PC-3 (cell line): Measurements from ENCODE around the gene CUEDC1. TPM values are rescaled to one million over a fixed set of nuclear protein-coding genes. Genes with fewer than 3 reads are reported as not detected.
A peak's percentile ranks its signal among the peaks of the same experiment; 100 is the strongest.

Experiments used
- ATAC-seq: fragments of 200-7000 bp; cut with Tn5 transposase; 2 replicates; pipeline ENCODE4 v1.9.1; 2020; ENCODE audit warnings: mild to moderate bottlenecking, moderate library complexity
- BruUV-seq: library from RNA; stranded (reverse); fragments of 400-500 nt; replicated peaks from 2 replicates; lab custom pipeline; 2021; lab: Mats Ljungman, UMichigan
- CTCF ChIA-PET: fragments of 300-600 bp; sonication (Branson Sonifier 250); formaldehyde crosslinking; loops from one replicate; lab custom pipeline; 2022; ENCODE audit warnings: antibody characterized with exemption; lab: Charles Lee
- POLR2A ChIA-PET: fragments of 300-600 bp; sonication (Branson Sonifier 250); formaldehyde crosslinking; loops from one replicate; lab custom pipeline; 2022; ENCODE audit warnings: antibody characterized with exemption; ENCODE audit not compliant: unreplicated experiment; lab: Charles Lee
- DNase-seq: peaks from one replicate; pipeline ENCODE4 v3.0.0-alpha.2; 2015
- H2AFZ ChIP-seq: fragments of 300-600 bp; sonication (generic); 2 replicates; pipeline ENCODE4 v1.6.0; 2016; ENCODE audit warnings: antibody characterized with exemption, low read length
- H3F3A ChIP-seq: fragments of 300-600 bp; sonication (generic); one replicate; pipeline ENCODE4 v1.6.0; 2017; ENCODE audit warnings: antibody characterized with exemption, low read length, control low read depth, mild to moderate bottlenecking; ENCODE audit not compliant: unreplicated experiment
- H3K27ac ChIP-seq: fragments of 300-600 bp; sonication (generic); 2 replicates; pipeline ENCODE4 v1.5.1; 2016; ENCODE audit warnings: mild to moderate bottlenecking, low read length
- H3K27me3 ChIP-seq: fragments of 300-600 bp; sonication (generic); 2 replicates; pipeline ENCODE4 v1.6.1; 2016; ENCODE audit warnings: low read length, mixed read lengths
- H3K36me3 ChIP-seq: fragments of 300-600 bp; sonication (generic); 2 replicates; pipeline ENCODE4 v1.6.1; 2016; ENCODE audit warnings: low read depth, mixed run types, low read length, mixed read lengths
- H3K4me1 ChIP-seq: fragments of 300-600 bp; sonication (generic); 2 replicates; pipeline ENCODE4 v1.5.1; 2016; ENCODE audit warnings: low read length; ENCODE audit not compliant: insufficient read depth
- H3K4me2 ChIP-seq: fragments of 300-600 bp; sonication (generic); 2 replicates; pipeline ENCODE4 v1.6.0; 2016; ENCODE audit warnings: low read length
- H3K4me3 ChIP-seq: fragments of 300-600 bp; sonication (generic); 2 replicates; pipeline ENCODE4 v1.5.1; 2016; ENCODE audit warnings: mild to moderate bottlenecking, low read length, mixed read lengths
- H3K79me2 ChIP-seq: fragments of 300-600 bp; sonication (generic); 2 replicates; pipeline ENCODE4 v1.6.1; 2017; ENCODE audit warnings: low read length, mixed read lengths
- H3K9ac ChIP-seq: fragments of 300-600 bp; sonication (generic); 2 replicates; pipeline ENCODE4 v1.6.0; 2016; ENCODE audit warnings: mild to moderate bottlenecking, low read length
- H3K9me2 ChIP-seq: fragments of 300-600 bp; sonication (generic); replicated peaks from 2 replicates; pipeline ENCODE4 v1.6.1; 2016; ENCODE audit warnings: mixed run types, low read length, mixed read lengths
- H3K9me3 ChIP-seq: fragments of 300-600 bp; sonication (generic); 2 replicates; pipeline ENCODE4 v1.6.1; 2016; ENCODE audit warnings: low read length, mixed read lengths
- H4K20me1 ChIP-seq: fragments of 300-600 bp; sonication (generic); 2 replicates; pipeline ENCODE4 v1.6.1; 2016; ENCODE audit warnings: low read length, mixed read lengths
- EZH2 ChIP-seq: fragments of 300-600 bp; sonication (generic); IDR thresholded peaks from one replicate; pipeline ENCODE4 v1.6.1; 2017; ENCODE audit warnings: antibody characterized with exemption, mild to moderate bottlenecking, low read length; ENCODE audit not compliant: unreplicated experiment
- EZH2phosphoT487 ChIP-seq: fragments of 300-600 bp; sonication (generic); IDR thresholded peaks from 2 replicates; pipeline ENCODE4 v1.6.1; 2018; ENCODE audit warnings: mild to moderate bottlenecking, antibody characterized with exemption, low read length, borderline replicate concordance
- intact Hi-C: fragments of 100-400 bp; cut with micrococcal nuclease; formaldehyde crosslinking; loops from 2 replicates; pipeline ENCODE4 v1.9.0; 2023
- total RNA-seq: library from RNA; depleted of rRNA; stranded (reverse); fragments of >200 nt; gene quantifications from 2 replicates; pipeline ENCODE4 v1.2.3, GENCODE V29; 2014
- TF ChIP-seq, protein P1 (sequence below): fragments of 300-600 bp; sonication (generic); conservative IDR thresholded peaks from 2 replicates; pipeline ENCODE4 v1.5.1; 2017; ENCODE audit warnings: antibody characterized with exemption, low read depth, mild to moderate bottlenecking, low read length

Gene CUEDC1
- total RNA-seq, 1 experiment from 2014 or later: 31.6 TPM

DNA sequence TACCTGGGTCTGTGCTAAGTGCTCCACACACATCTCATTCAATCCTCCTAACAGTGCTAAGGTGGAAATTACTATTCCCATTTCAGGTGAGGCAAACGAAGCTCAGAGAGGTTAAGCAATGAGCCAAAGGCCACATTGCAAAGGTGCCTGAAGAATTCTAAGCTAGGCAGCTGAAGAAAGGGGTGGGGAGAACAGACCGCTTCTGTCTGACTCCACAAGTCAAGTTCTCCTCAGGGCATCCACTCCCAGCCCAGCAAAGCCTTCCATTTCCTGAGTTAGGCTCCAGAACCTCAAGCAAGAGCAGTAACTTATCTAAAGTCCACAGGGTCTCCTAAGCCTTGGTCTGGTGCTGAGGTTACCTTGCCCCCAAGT lies 78.4 kb downstream of the CUEDC1 start:
- Histone ChIP-seq H3K9ac (no peak overlapping the region), H3K27ac (peak overlapping the region; percentile 60; the same call in 1 of the 2 replicates), H3K36me3 (peaks cover 9% of the 10 kb centered on the region; the same call in 1 of the 2 replicates), H2AFZ (no peak overlapping the region), H3K79me2 (peaks cover 8% of the 10 kb centered on the region; the same call in 1 of the 2 replicates), H3K4me1 (peaks cover 79% of the 10 kb centered on the region), H3F3A (peaks cover 14% of the 10 kb centered on the region), H3K4me3 (no peak overlapping the region), H3K9me3 (no peaks in the 10 kb centered on the region), H3K27me3 (no peaks in the 10 kb centered on the region), H3K9me2 (no peaks in the 10 kb centered on the region), H3K4me2 (no peak overlapping the region), H4K20me1 (no peaks in the 10 kb centered on the region)
- intact Hi-C loops: no loop called here
- no peak for DNase-seq
- ATAC-seq: no peak
- ChIA-PET POLR2A (interaction anchor here (0.6 kb wide), 1 partner anchor 15 kb away, joined by 3 read pairs; no protein-coding TSS in a partner anchor), CTCF (no interaction called here)
- TF ChIP-seq, protein P1, sequence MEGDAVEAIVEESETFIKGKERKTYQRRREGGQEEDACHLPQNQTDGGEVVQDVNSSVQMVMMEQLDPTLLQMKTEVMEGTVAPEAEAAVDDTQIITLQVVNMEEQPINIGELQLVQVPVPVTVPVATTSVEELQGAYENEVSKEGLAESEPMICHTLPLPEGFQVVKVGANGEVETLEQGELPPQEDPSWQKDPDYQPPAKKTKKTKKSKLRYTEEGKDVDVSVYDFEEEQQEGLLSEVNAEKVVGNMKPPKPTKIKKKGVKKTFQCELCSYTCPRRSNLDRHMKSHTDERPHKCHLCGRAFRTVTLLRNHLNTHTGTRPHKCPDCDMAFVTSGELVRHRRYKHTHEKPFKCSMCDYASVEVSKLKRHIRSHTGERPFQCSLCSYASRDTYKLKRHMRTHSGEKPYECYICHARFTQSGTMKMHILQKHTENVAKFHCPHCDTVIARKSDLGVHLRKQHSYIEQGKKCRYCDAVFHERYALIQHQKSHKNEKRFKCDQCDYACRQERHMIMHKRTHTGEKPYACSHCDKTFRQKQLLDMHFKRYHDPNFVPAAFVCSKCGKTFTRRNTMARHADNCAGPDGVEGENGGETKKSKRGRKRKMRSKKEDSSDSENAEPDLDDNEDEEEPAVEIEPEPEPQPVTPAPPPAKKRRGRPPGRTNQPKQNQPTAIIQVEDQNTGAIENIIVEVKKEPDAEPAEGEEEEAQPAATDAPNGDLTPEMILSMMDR: no peak
- no peak for TF ChIP-seq EZH2phosphoT487
- TF ChIP-seq EZH2: no peak
- no TSS peak for BruUV-seq

DNA sequence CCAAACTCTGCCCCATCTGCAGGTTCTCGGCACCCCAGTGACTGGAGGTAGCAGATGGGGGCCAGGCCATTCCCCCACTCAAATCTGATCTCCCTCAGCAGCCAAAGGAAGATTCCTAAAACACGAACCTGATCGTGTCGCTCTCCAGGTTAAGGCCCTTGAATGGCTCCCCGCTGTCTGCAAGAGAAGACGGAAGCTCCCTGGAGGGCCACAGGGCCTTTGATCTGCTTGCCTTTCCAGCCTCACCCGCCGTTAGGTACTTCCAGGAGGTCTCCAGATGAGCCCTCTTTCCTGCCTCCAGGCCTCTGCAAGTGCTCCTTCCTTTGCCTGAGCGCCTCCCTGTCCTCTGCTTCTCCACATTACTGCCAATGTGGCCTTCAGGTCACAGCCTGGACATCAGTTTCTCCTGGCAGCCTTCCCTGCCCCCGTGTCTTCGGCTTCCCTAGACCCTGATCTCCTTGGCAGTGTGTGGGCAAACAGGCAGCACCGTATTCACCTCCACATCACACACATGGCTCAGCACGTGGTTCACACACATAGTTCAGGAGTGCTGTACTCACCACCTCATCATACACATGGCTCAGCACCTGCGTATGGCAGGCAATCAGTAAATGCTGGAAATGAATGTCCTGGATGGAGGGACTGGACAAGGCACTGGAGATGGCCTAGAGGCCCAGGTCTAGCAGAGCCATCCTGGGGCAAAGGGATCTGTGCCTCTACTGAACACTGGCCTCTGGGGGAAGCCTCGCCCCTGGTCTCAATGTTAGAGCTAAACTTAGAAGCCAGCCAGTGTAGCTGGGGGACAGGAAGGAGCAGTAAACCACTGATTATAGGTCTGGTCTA lies 79.0 kb downstream of the CUEDC1 start:
- no peak overlapping the region for H3K4me3 ChIP-seq
- no peak for ATAC-seq

More for the DNA sequence above, 79.0 kb downstream of the CUEDC1 start:
- Histone ChIP-seq H3K27me3 (no peaks in the 10 kb centered on the region), H3K9me3 (no peaks in the 10 kb centered on the region), H3K4me1 (peaks cover 77% of the 10 kb centered on the region), H3K79me2 (peaks cover 4% of the 10 kb centered on the region; the same call in 1 of the 2 replicates), H4K20me1 (no peaks in the 10 kb centered on the region), H3K36me3 (peaks cover 10% of the 10 kb centered on the region; the same call in 1 of the 2 replicates), H3K4me2 (peak overlapping the region; percentile 38), H2AFZ (no peak overlapping the region), H3K27ac (peak overlapping the region; percentile 60), H3K9me2 (no peaks in the 10 kb centered on the region), H3K9ac (peak overlapping the region; percentile 34), H3F3A (peaks cover 14% of the 10 kb centered on the region)
- no TSS peak for BruUV-seq
- peak; percentile 28 for DNase-seq
- ChIA-PET CTCF (interaction anchor here (1.0 to 1.2 kb wide), 9 partner anchors 16 to 123 kb away, joined by 3 to 13 read pairs (median 8); no protein-coding TSS in a partner anchor), POLR2A (interaction anchor here (0.6 to 0.8 kb wide), 2 partner anchors 71 to 112 kb away, joined by 3 to 4 read pairs; partner anchors contain the start of gene VEZF1)
- no peak for TF ChIP-seq EZH2
- TF ChIP-seq, protein P1: no peak
- intact Hi-C loops: no loop called here
